GM21528 (cell line): ENCODE results near the gene NBAS.
"Not testable (repeated sequence)": the region's sequence is repeated elsewhere in the genome, so short reads cannot be mapped to it uniquely, and the experiment has no call there.

Experiments used
- ATAC-seq: cut with Tn5 transposase; IDR thresholded peaks from one replicate; pipeline ENCODE4 v1.9.1; 2021; ENCODE audit warnings: mild to moderate bottlenecking, moderate library complexity; ENCODE audit not compliant: unreplicated experiment, low FRiP score

The NBAS gene

GRCh38 chr2:15485949-15486348 is 75.2 kb downstream of the NBAS start:
- no peak for ATAC-seq

DNA sequence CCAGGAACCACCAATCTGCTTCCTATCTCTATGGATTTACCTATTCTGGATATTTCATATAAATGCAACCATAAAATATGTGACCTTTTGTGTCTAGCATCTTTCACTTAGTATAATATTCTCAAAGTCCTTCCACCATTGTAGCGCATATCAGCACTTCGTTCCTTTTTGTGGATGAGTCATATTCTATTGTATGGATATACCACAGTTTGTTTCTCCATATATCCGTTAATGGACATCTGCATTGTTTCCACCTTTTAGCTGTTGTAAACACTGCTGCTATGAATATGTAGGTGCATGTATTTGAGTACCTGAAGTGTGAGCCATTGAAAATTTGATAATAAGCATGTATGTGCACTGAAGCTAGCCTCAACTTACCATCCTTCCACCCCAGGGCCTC is 80.1 kb downstream of the NBAS start:
- ATAC-seq, result no peak

- ATAC-seq, result no peak
Observed at GRCh38 chr2:15480552-15480951, 80.6 kb downstream of the NBAS start.

DNA sequence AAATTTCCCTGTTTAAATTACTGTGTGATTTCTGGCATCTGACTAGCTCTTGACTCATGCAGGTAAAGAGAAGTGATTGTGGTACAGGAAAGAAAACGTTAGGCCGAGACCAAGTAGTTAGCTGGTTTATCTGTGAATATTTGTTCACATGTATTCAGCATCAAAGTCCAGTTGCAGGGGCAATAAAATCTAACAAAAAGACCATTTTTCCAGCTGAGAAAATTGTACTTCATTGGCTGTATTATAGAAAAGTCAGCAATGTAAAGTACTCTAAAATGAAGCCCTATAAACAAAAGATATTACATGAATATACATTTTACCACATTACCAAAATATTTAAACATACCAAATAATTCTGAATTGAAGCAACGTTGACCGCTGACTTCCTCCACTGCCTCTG is 88.3 kb downstream of the NBAS start:
- ATAC-seq, result no peak

GRCh38 chr2:15472133-15472532 is 89.0 kb downstream of the NBAS start:
- no peak for ATAC-seq

- no peak for ATAC-seq
Observed at GRCh38 chr2:15471606-15472005, 89.5 kb downstream of the NBAS start.

GRCh38 chr2:15460112-15460620 is 101.0 kb downstream of the NBAS start:
- no peak for ATAC-seq

GRCh38 chr2:15458277-15458676 is 102.9 kb downstream of the NBAS start:
- ATAC-seq, result no peak

GRCh38 chr2:15457868-15458267 is 103.3 kb downstream of the NBAS start:
- no peak for ATAC-seq

DNA sequence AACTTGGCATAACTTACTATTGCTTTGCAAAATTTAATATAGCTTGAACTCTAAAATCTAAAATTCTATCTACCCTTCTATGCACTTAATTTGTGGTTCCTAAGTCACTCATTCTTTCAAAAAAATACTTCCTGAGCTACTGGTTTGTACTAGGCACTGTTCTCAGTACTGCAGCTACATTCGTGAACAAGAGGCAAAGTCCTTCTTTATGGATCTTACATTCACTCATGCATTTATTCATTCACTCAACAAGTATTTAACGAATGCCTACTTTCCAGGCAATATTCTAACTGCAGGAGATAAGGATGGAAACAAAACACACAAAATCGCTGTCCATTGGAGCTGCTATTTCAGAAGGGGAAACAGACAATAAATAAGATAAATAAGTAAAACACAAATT is 104.8 kb downstream of the NBAS start:
- no peak for ATAC-seq

- no peak for ATAC-seq
Observed at GRCh38 chr2:15450808-15451207, 110.3 kb downstream of the NBAS start.

- no peak for ATAC-seq
Observed at GRCh38 chr2:15449556-15450236, 111.4 kb downstream of the NBAS start.

DNA sequence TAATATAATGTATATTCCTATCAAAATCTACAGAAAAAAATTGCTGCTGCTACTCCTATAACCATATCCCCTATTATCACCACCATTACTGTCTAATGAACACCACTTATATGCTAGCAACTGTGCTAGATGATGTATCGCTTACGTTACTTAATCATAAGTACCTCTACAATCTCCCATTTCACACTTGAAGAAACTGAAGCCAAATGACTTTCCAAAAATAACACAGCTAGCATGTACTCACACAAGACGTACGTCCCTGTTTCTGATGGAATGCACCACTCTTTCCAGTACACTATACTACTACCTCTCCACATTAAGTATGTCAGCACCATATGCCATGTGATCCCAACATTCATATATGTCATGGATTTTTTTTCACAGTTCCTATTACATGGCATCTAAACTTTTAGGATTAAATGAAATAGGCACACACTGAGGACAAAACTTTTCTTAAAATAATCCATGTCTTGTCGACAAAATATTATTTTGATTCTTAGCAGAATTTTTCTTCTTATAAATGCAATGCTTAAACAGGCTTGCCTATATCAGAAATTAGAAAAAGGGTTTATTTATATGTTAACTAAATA is 112.8 kb downstream of the NBAS start:
- no peak for ATAC-seq

- no peak for ATAC-seq
Observed at GRCh38 chr2:15447381-15447780, 113.8 kb downstream of the NBAS start.

- no peak for ATAC-seq
Observed at GRCh38 chr2:15446961-15447360, 114.2 kb downstream of the NBAS start.

DNA sequence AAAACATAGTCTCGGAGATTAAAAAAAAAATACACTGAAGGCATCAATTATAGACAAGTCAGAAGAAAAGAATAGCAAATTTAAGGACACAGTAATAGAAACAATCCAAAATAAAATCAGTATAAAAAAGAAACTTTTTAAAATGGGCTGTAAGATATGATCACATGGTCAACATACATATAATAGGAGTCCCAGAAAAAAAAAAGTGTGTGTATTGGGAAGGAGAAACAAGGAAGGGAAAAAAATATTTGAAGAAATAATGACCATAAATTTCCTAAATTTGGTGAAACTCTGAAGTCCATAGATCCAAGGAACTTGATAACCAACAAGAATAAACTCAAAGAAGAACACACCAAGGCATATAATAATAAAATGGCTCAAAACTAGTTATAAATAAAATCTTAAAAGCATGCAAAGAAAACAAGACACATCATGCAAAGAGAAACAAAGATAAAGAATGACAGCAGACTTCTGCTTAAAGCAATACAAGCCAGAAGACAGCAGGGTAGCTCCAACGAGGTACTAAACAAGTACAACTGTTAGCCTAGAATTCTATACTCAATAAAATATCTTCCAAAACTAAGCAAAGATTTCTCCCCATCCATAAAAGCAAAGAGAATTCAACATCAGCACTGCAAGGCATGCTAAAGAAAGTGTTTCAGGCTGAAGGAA is 115.1 kb downstream of the NBAS start:
- no peak for ATAC-seq

- not testable (repeated sequence) for ATAC-seq
Observed at GRCh38 chr2:15439768-15440524, 121.2 kb downstream of the NBAS start.

DNA sequence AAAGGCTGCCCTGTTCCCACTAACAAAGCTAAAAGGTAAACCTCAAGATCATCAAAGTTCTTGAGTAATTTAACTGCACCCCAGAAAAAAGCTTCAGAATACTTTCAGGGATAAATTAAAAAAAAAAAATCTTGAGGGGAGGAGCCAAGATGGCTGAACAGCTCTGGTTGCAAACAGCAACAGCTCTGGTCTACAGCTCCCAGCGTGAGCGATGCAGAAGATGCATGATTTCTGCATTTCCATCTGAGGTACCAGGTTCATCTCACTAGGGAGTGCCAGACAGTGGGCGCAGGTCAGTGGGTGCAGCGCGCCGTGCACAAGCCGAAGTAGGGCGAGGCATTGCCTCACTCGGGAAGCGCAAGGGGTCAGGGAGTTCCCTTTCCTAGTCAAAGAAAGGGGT is 121.8 kb downstream of the NBAS start:
- not testable (repeated sequence) for ATAC-seq

DNA sequence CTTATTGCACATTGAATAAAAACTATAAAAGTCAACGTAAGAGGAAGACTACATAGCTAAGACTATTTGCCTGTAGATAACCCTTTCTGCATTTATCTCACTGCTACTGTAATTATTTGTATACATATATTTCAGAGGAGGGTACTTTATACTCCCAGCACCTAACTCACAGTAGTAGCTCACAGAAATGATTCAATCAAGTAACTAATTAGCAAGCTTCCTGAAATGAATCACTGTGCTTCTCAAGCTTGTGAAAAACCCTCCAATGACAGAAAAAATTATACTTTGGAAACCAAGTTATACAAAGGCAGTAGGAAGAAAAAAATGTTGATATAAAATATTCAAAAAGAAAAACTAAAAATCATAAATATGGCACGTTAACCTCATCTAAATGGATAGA is 124.9 kb downstream of the NBAS start:
- ATAC-seq, result no peak

GRCh38 chr2:15435474-15435873 is 125.7 kb downstream of the NBAS start:
- ATAC-seq, result no peak

- ATAC-seq, result no peak
Observed at GRCh38 chr2:15432642-15433256, 128.4 kb downstream of the NBAS start.
